Hepatocyte (in vitro differentiated cells): ENCODE measurements around the gene POLE4. TPM values are rescaled to one million over a fixed set of nuclear protein-coding genes. Genes with fewer than 3 reads are reported as not detected.

Experiments used
- DNase-seq: peaks from one replicate; pipeline ENCODE4 v3.0.0-alpha.2; 2016; ENCODE audit warnings: low spot score
- H2AFZ ChIP-seq: fragments of 200-600 bp; sonication (generic); 2 replicates; pipeline ENCODE4 v1.6.0; 2016; ENCODE audit warnings: antibody characterized with exemption, mild to moderate bottlenecking
- H3K27ac ChIP-seq: fragments of 200-600 bp; sonication (generic); 2 replicates; pipeline ENCODE4 v1.5.1; 2016; ENCODE audit warnings: mild to moderate bottlenecking
- H3K27me3 ChIP-seq: fragments of 200-600 bp; sonication (generic); 2 replicates; pipeline ENCODE4 v1.6.1; 2016
- H3K36me3 ChIP-seq: fragments of 200-600 bp; sonication (generic); replicated peaks from 2 replicates; pipeline ENCODE4 v1.5.1; 2016; ENCODE audit warnings: low read depth; ENCODE audit not compliant: insufficient read depth
- H3K4me1 ChIP-seq: fragments of 200-600 bp; sonication (generic); 2 replicates; pipeline ENCODE4 v1.5.1; 2016; ENCODE audit warnings: mild to moderate bottlenecking, moderate library complexity; ENCODE audit not compliant: insufficient read depth
- H3K4me2 ChIP-seq: fragments of 200-600 bp; sonication (generic); 2 replicates; pipeline ENCODE4 v1.6.0; 2016
- H3K4me3 ChIP-seq: fragments of 200-600 bp; sonication (generic); 2 replicates; pipeline ENCODE4 v1.5.1; 2016; ENCODE audit warnings: mild to moderate bottlenecking
- H3K79me2 ChIP-seq: fragments of 200-600 bp; sonication (generic); 2 replicates; pipeline ENCODE4 v1.6.0; 2017; ENCODE audit warnings: mild to moderate bottlenecking
- H3K9me2 ChIP-seq: fragments of 200-600 bp; sonication (generic); replicated peaks from 2 replicates; pipeline ENCODE4 v1.6.0; 2017; ENCODE audit warnings: mild to moderate bottlenecking; ENCODE audit not compliant: insufficient read depth
- H3K9me3 ChIP-seq: fragments of 200-600 bp; sonication (generic); 2 replicates; pipeline ENCODE4 v1.5.1; 2016; ENCODE audit warnings: low read depth, mild to moderate bottlenecking
- H4K20me1 ChIP-seq: fragments of 200-600 bp; sonication (generic); 2 replicates; pipeline ENCODE4 v1.6.0; 2016; ENCODE audit warnings: mild to moderate bottlenecking; ENCODE audit not compliant: insufficient read depth, poor library complexity, severe bottlenecking
- EZH2 ChIP-seq: fragments of 200-600 bp; sonication (generic); IDR thresholded peaks from 2 replicates; pipeline ENCODE4 v1.6.1; 2016; ENCODE audit warnings: antibody characterized with exemption, mild to moderate bottlenecking, borderline replicate concordance
- EZH2phosphoT487 ChIP-seq: fragments of 200-600 bp; sonication (generic); IDR thresholded peaks from one replicate; pipeline ENCODE4 v1.6.1; 2018; ENCODE audit warnings: antibody characterized with exemption, mild to moderate bottlenecking, low read depth, moderate library complexity; ENCODE audit not compliant: unreplicated experiment, severe bottlenecking
- WGBS: methylation state at CpG from one replicate; pipeline ENCODE4 v1.1.6; 2016; ENCODE audit warnings: low lambda C conversion rate; ENCODE audit errors: missing lambda C conversion rate; 5-methylcytosine and 5-hydroxymethylcytosine counted together
- polyA plus RNA-seq: library from polyadenylated mRNA; unstranded; fragments of >200 nt; fragmentation: Nextera tagmentation; extraction: Ambion mirVana; gene quantifications from 2 replicates; pipeline ENCODE4 v1.2.1, GENCODE V29; 2016
- total RNA-seq: library from RNA; depleted of rRNA; stranded (reverse); fragments of >200 nt; gene quantifications from 2 replicates; pipeline ENCODE4 v1.2.3, GENCODE V29; 2014
- TF ChIP-seq, protein P1 (sequence below): fragments of 200-600 bp; sonication (generic); IDR thresholded peaks from 2 replicates; pipeline ENCODE4 v1.5.1; 2016; ENCODE audit warnings: antibody characterized with exemption, mild to moderate bottlenecking; ENCODE audit not compliant: poor library complexity

The POLE4 gene
- total and polyA plus RNA-seq, 2 experiments from 2014 or later: 20.8 to 160 TPM

DNA sequence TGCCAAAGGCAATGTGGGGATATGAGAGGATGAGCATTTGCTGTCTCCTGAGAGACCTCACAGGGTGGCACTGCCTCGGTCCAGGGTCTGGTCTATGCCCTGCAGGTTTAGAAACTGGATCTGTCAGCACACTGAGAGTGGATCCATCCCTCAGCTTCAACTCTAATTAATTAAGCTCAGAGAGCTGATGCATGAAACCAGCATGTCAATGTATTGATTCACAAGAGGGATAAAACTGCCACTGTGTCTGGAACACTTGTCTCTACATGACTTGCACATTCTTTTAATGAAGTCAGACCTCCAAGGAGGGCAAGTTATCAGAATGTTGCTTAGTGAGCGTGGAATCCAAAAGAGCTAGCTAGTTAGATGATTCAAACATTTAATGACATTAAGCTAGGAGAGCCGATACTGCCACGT lies 22.5 kb upstream of the POLE4 start:
- H3K79me2 ChIP-seq: no peaks in the 10 kb centered on the region
- no peaks in the 10 kb centered on the region for H3K4me1 ChIP-seq
- TF ChIP-seq EZH2: no peak
- TF ChIP-seq, protein P1, sequence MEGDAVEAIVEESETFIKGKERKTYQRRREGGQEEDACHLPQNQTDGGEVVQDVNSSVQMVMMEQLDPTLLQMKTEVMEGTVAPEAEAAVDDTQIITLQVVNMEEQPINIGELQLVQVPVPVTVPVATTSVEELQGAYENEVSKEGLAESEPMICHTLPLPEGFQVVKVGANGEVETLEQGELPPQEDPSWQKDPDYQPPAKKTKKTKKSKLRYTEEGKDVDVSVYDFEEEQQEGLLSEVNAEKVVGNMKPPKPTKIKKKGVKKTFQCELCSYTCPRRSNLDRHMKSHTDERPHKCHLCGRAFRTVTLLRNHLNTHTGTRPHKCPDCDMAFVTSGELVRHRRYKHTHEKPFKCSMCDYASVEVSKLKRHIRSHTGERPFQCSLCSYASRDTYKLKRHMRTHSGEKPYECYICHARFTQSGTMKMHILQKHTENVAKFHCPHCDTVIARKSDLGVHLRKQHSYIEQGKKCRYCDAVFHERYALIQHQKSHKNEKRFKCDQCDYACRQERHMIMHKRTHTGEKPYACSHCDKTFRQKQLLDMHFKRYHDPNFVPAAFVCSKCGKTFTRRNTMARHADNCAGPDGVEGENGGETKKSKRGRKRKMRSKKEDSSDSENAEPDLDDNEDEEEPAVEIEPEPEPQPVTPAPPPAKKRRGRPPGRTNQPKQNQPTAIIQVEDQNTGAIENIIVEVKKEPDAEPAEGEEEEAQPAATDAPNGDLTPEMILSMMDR: no peak
- TF ChIP-seq EZH2phosphoT487: no peak
- no peak overlapping the region for H2AFZ ChIP-seq
- no peaks in the 10 kb centered on the region for H3K9me2 ChIP-seq
- H3K27ac ChIP-seq: no peak overlapping the region
- no peaks in the 10 kb centered on the region for H4K20me1 ChIP-seq
- DNase-seq: no peak
- no peaks in the 10 kb centered on the region for H3K36me3 ChIP-seq
- WGBS: 83% methylated on average over 4 of the region's 4 CpGs
- H3K27me3 ChIP-seq: no peaks in the 10 kb centered on the region
- no peaks in the 10 kb centered on the region for H3K9me3 ChIP-seq
- no peak overlapping the region for H3K4me3 ChIP-seq
- H3K4me2 ChIP-seq: no peak overlapping the region

DNA sequence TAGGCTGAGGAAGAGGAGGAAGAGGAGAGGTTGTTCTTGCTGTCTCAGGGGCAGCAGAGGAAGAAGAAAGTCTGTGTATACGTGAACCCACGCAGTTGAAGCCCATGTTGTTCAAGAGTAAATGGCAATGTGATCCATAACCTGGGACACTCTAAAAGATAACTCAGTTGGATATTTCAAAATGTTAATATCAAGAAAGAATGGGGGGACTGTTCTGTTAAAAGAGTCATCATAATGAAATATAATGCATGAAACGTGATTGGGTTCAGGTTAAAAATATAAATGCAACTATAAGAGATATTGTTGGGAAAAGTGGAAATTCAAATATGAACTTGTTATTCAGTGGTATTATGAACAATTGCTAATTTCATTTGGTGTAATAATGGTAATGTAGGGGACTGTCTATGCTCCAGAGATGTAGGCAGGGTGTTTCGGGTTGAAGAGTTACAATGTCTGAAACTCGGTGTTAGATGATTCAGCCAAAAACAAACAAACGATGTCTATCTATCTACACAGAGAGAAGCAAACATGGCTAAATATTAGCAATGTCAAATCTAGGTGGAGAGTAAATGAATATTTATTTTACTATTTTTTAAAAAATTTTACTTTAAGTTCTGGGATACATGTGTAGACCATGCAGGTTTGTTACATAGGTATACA lies 21.1 kb upstream of the POLE4 start:
- no peaks in the 10 kb centered on the region for H3K79me2 ChIP-seq
- H3K27ac ChIP-seq: no peak overlapping the region
- 87% methylated on average over 6 of the region's 6 CpGs for WGBS
- no peaks in the 10 kb centered on the region for H3K36me3 ChIP-seq
- no peak overlapping the region for H3K4me3 ChIP-seq
- TF ChIP-seq EZH2phosphoT487 (no peak), EZH2 (no peak)
- TF ChIP-seq, protein P1: no peak
- H3K9me2 ChIP-seq: no peaks in the 10 kb centered on the region
- H3K4me2 ChIP-seq: no peak overlapping the region
- DNase-seq: no peak
- H4K20me1 ChIP-seq: no peaks in the 10 kb centered on the region
- H3K4me1 ChIP-seq: no peaks in the 10 kb centered on the region
- H3K9me3 ChIP-seq: no peaks in the 10 kb centered on the region
- no peaks in the 10 kb centered on the region for H3K27me3 ChIP-seq
- H2AFZ ChIP-seq: no peak overlapping the region

DNA sequence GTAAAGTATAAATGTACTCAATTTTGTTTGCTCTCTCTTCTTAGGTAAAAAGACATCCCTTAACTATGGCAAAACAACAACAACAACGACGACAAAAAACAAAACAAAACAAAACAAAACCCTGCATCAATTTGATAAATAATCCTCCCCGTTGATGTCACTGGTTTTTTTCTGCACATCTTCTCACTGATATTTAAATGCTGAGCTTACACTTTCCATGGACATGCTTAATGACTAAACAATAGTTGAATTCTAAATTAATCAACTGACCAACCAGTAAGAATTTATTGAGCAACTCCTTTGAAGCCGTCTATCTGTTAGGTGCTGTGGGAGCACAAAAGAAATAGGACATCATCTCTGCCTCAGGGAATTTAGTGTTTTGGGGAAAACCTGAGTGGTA lies 20.2 kb upstream of the POLE4 start:
- Histone ChIP-seq H3K4me3 (no peak overlapping the region), H3K4me2 (no peak overlapping the region), H3K9me3 (no peaks in the 10 kb centered on the region), H2AFZ (no peak overlapping the region), H3K79me2 (no peaks in the 10 kb centered on the region), H3K9me2 (no peaks in the 10 kb centered on the region), H3K27me3 (no peaks in the 10 kb centered on the region), H3K36me3 (no peaks in the 10 kb centered on the region), H4K20me1 (no peaks in the 10 kb centered on the region), H3K4me1 (no peaks in the 10 kb centered on the region), H3K27ac (no peak overlapping the region)
- no peak for DNase-seq
- TF ChIP-seq, protein P1: no peak
- TF ChIP-seq EZH2: no peak
- no peak for TF ChIP-seq EZH2phosphoT487
- 91% methylated on average over 4 of the region's 4 CpGs for WGBS
